Activated CD4-positive, alpha-beta T cell treated with anti-CD3 and anti-CD28 coated beads, Interleukin-2, amount 50 U/mL, for 1 hour (primary cell): ENCODE data around the gene ZNF177.

Experiments
- DNase-seq: peaks from one replicate; pipeline ENCODE4 v3.0.0-alpha.2; 2020

Gene ZNF177

DNA sequence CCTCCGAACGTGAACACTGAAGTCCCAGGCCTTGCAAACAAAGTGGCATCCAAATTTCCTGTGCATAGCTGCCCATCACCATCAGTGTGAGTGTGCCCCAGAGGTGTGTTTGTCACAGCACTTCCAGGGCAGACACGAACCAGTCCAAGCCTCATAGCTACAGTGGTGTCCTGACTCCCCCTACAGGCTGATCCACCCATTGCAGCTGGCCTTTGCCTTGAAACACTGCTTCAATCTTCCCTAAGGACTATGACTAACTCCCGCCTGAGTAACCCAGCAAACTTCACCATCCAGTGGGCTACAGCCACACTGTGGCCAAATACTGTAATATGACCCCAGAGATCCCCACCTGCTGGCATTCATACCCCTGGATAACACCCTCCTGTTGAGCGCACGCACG is 68.7 kb downstream of the ZNF177 start:
- peak; percentile 24 for DNase-seq
